Sigmoid colon (tissue), 3 donors: Measurements from ENCODE around the gene RNF180.

ENCODE experiments used
- CTCF ChIP-seq, 4 experiments: fragments of 450-650 bp in 3 of 4; fragments of 200-600 bp in 1 of 4; IDR thresholded peaks; one replicate each; pipeline ENCODE4 v1.5.1; 2016 to 2019; ENCODE audit warnings: antibody characterized with exemption in 4 of 4, mild to moderate bottlenecking in 3 of 4, moderate library complexity in 2 of 4
- POLR2A ChIP-seq, 2 donors: fragments of 450-650 bp; IDR thresholded peaks; one replicate each; pipeline ENCODE4 v1.6.1; 2016; ENCODE audit warnings: antibody characterized with exemption in 2 of 2, mild to moderate bottlenecking in 2 of 2, moderate library complexity in 2 of 2

- TF ChIP-seq CTCF (IDR thresholded peaks at IDR 0.05) (no peak), POLR2A (IDR thresholded peaks at IDR 0.05) (no peak)
Observed at GRCh38 chr5:64165160-64165499, 513 bp upstream of the RNF180 start.
